DMS153 (cell line): ENCODE data around the gene ORC5.
A peak's percentile ranks its signal among the peaks of the same experiment; 100 is the strongest.
"Not testable (repeated sequence)": the region's sequence is repeated elsewhere in the genome, so short reads cannot be mapped to it uniquely, and the experiment has no call there.

ENCODE experiments used
- DNase-seq: peaks from one replicate; lab custom pipeline; 2025; lab: John Stamatoyannopoulos, UW

Gene ORC5

GRCh38 chr7:104185346-104185745 lies 22.5 kb downstream of the ORC5 start:
- DNase-seq, result no peak

GRCh38 chr7:104179178-104179577 lies 28.6 kb downstream of the ORC5 start:
- no peak for DNase-seq

- DNase-seq, result not testable (repeated sequence)
These were observed 30.2 kb downstream of the ORC5 start for GRCh38 chr7:104177565-104178083.

- no peak for DNase-seq
These were observed 31.5 kb downstream of the ORC5 start for GRCh38 chr7:104176332-104176731.

- DNase-seq, result no peak
These were observed 32.3 kb downstream of the ORC5 start for GRCh38 chr7:104175361-104175984.

- DNase-seq, result no peak
These were observed 33.0 kb downstream of the ORC5 start for GRCh38 chr7:104174798-104175197.

- no peak for DNase-seq
These were observed 45.7 kb downstream of the ORC5 start for GRCh38 chr7:104162081-104162480.

- DNase-seq, result no peak
These were observed 46.6 kb downstream of the ORC5 start for GRCh38 chr7:104161244-104161643.

GRCh38 chr7:104160375-104160774 lies 47.4 kb downstream of the ORC5 start:
- no peak for DNase-seq

GRCh38 chr7:104156842-104157277 lies 51.0 kb downstream of the ORC5 start:
- DNase-seq, result peak; percentile 39

GRCh38 chr7:104153287-104153686 lies 54.5 kb downstream of the ORC5 start:
- DNase-seq, result no peak

- DNase-seq, result no peak
These were observed 55.3 kb downstream of the ORC5 start for GRCh38 chr7:104152468-104152867.

GRCh38 chr7:104150470-104150869 lies 57.3 kb downstream of the ORC5 start:
- DNase-seq, result no peak

GRCh38 chr7:104149822-104150221 lies 58.0 kb downstream of the ORC5 start:
- no peak for DNase-seq

- DNase-seq, result no peak
These were observed 65.7 kb downstream of the ORC5 start for GRCh38 chr7:104142147-104142546.

- no peak for DNase-seq
These were observed 69.8 kb downstream of the ORC5 start for GRCh38 chr7:104137971-104138370.

GRCh38 chr7:104137511-104137910 lies 70.3 kb downstream of the ORC5 start:
- no peak for DNase-seq

GRCh38 chr7:104136981-104137380 lies 70.8 kb downstream of the ORC5 start:
- no peak for DNase-seq

- no peak for DNase-seq
These were observed 71.3 kb downstream of the ORC5 start for GRCh38 chr7:104136561-104136960.

- no peak for DNase-seq
These were observed 71.9 kb downstream of the ORC5 start for GRCh38 chr7:104135760-104136558.

GRCh38 chr7:104133238-104133637 lies 74.6 kb downstream of the ORC5 start:
- DNase-seq, result no peak

- no peak for DNase-seq
These were observed 77.1 kb downstream of the ORC5 start for GRCh38 chr7:104130726-104131125.

- DNase-seq, result no peak
These were observed 80.6 kb downstream of the ORC5 start for GRCh38 chr7:104127204-104127603.
